HepG2 (cell line): Measurements from ENCODE around the gene STPG4. TPM values are rescaled to one million over a fixed set of nuclear protein-coding genes. Genes with fewer than 3 reads are reported as not detected.
A peak's percentile ranks its signal among the peaks of the same experiment; 100 is the strongest.

Source experiments
- ATAC-seq: fragments of 200-7000 bp; cut with Tn5 transposase; 3 replicates; pipeline ENCODE4 v1.9.1; 2020; ENCODE audit warnings: mild to moderate bottlenecking, moderate library complexity
- BruUV-seq: library from RNA; stranded (reverse); fragments of 400-500 nt; replicated peaks from 2 replicates; lab custom pipeline; 2021; lab: Mats Ljungman, UMichigan
- CTCF ChIA-PET: fragments of 300-600 bp; formaldehyde crosslinking; extraction: SDS; loops from one replicate; lab custom pipeline; 2021; ENCODE audit warnings: low total read pairs, inconsistent platforms, low intra/inter-chr PET ratio; lab: Yijun Ruan, JAX
- POLR2A ChIA-PET: fragments of 350-600 bp; sonication (Branson Sonifier 250); formaldehyde crosslinking; loops from one replicate; lab custom pipeline; 2020; ENCODE audit warnings: antibody characterized with exemption, inconsistent platforms; lab: Yijun Ruan, JAX
- DNase-seq: peaks from one replicate; pipeline ENCODE4 v3.0.0-alpha.2; 2015; ENCODE audit warnings: low spot score
- FAIRE-seq: peaks from 3 replicates; lab custom pipeline; 2011; peaks lifted over from hg19 to GRCh38; lab: Jason Lieb, UNC
- H2AFZ ChIP-seq: one replicate; pipeline ENCODE4 v1.6.1; 2011; ENCODE audit warnings: low read length, inconsistent platforms
- H3K27ac ChIP-seq: fragments of 300-600 bp; 3 replicates; pipeline ENCODE4 v1.8.0; 2011; ENCODE audit warnings: mixed run types, mild to moderate bottlenecking, mixed read lengths, low read length, inconsistent platforms; ENCODE audit not compliant: insufficient read depth; ENCODE audit errors: extremely low read length
- H3K27me3 ChIP-seq, 2 experiments: fragments of 200-600 bp in 1 of 2; 2 replicates in 1 of 2; 3 replicates in 1 of 2; pipeline versions ENCODE4 v1.6.0 to v1.8.0; 2011; ENCODE audit warnings: low read length in 2 of 2, mild to moderate bottlenecking in 2 of 2, moderate library complexity in 2 of 2, inconsistent platforms in 1 of 2; ENCODE audit not compliant: insufficient read depth in 2 of 2, control insufficient read depth in 1 of 2
- H3K36me3 ChIP-seq, 2 experiments: fragments of 200-600 bp in 1 of 2; replicated peaks in 1 of 2; 2 replicates in 1 of 2; 3 replicates in 1 of 2; pipeline versions ENCODE4 v1.5.1 to v1.8.0; 2011; ENCODE audit warnings: low read length in 2 of 2, inconsistent platforms in 1 of 2; ENCODE audit not compliant: insufficient read depth in 2 of 2, control insufficient read depth in 1 of 2
- H3K4me1 ChIP-seq: 2 replicates; pipeline ENCODE4 v1.5.1; 2012; ENCODE audit warnings: low read length, inconsistent platforms; ENCODE audit not compliant: insufficient read depth
- H3K4me2 ChIP-seq: 2 replicates; pipeline ENCODE4 v1.6.0; 2011; ENCODE audit warnings: low read depth, low read length, inconsistent platforms
- H3K4me3 ChIP-seq, 3 experiments: fragments of 200-600 bp in 1 of 3; sonication (generic), shearing (Covaris generic) in 1 of 3; replicated peaks in 1 of 3; 2 replicates each; pipeline ENCODE4 v1.5.1; 2011 to 2016; ENCODE audit warnings: low read length in 3 of 3, inconsistent platforms in 2 of 3, low read depth in 2 of 3, mild to moderate bottlenecking in 2 of 3, control low read depth in 1 of 3, mixed read lengths in 1 of 3; ENCODE audit not compliant: insufficient read depth in 1 of 3
- H3K79me2 ChIP-seq: one replicate; pipeline ENCODE4 v1.6.1; 2011; ENCODE audit warnings: low read length, inconsistent platforms; ENCODE audit not compliant: insufficient read depth
- H3K9ac ChIP-seq: 2 replicates; pipeline ENCODE4 v1.6.0; 2011; ENCODE audit warnings: mild to moderate bottlenecking, low read depth, low read length, inconsistent platforms; ENCODE audit not compliant: insufficient read depth
- H3K9me3 ChIP-seq: 2 replicates; pipeline ENCODE4 v1.5.1; 2012; ENCODE audit warnings: mild to moderate bottlenecking, low read length
- H4K20me1 ChIP-seq: 2 replicates; pipeline ENCODE4 v1.6.0; 2011; ENCODE audit warnings: inconsistent platforms, mild to moderate bottlenecking, low read length, moderate library complexity; ENCODE audit not compliant: insufficient read depth
- HNRNPK ChIP-seq: fragments of 200-400 bp; formaldehyde crosslinking; IDR thresholded peaks from 2 replicates; pipeline ENCODE4 v1.6.1; 2018; ENCODE audit warnings: low read length, low read depth, moderate library complexity, mild to moderate bottlenecking; ENCODE audit not compliant: poor library complexity, severe bottlenecking
- MYPOP ChIP-seq: sonication (generic); formaldehyde crosslinking; IDR thresholded peaks from 2 replicates; pipeline ENCODE4 v1.8.1; 2023; ENCODE audit warnings: mild to moderate bottlenecking, moderate library complexity, missing genetic modification reagents
- ZMAT3 ChIP-seq: sonication (generic); formaldehyde crosslinking; conservative IDR thresholded peaks from 2 replicates; pipeline ENCODE4 v1.7.0; 2021; ENCODE audit warnings: missing genetic modification reagents
- ZNF567 ChIP-seq: sonication (generic); formaldehyde crosslinking; IDR thresholded peaks from 2 replicates; pipeline ENCODE4 v1.8.1; 2023; ENCODE audit warnings: mild to moderate bottlenecking, missing genetic modification reagents, borderline replicate concordance
- ZNF580 ChIP-seq: IDR thresholded peaks from 2 replicates; pipeline ENCODE4 v1.6.1; 2016; ENCODE audit warnings: low read depth, borderline replicate concordance
- WGBS: methylation state at CpG from one replicate; pipeline ENCODE4 v1.1.6; 2017; ENCODE audit warnings: low lambda C conversion rate; 5-methylcytosine and 5-hydroxymethylcytosine counted together
- in situ Hi-C: cut with HindIII; loops from 2 replicates; pipeline ENCODE4 v1.10.0; 2017; ENCODE audit warnings: low pct_unique_long_range_greater_than_20kb; ENCODE audit not compliant: extremely low pct_ligation_motif_present
- intact Hi-C: fragments of 100-400 bp; cut with micrococcal nuclease; formaldehyde crosslinking; loops from one replicate; pipeline ENCODE4 v1.10.0; 2022; ENCODE audit not compliant: unreplicated experiment
- polyA plus RNA-seq, 8 experiments: library from polyadenylated mRNA; depleted of rRNA in 3 of 8; stranded (reverse) in 7 of 8; unstranded in 1 of 8; fragments of >200 nt; fragmentation: Illumina TruSeq in 4 of 8; extraction: Trizol in 4 of 8; gene quantifications; 2 replicates each; pipeline versions ENCODE4 v1.2.1 to v1.2.3, GENCODE V29; 2011 to 2016; ENCODE audit warnings: low read depth in 4 of 8, missing spikeins in 1 of 8, mixed read lengths in 1 of 8; ENCODE audit not compliant: insufficient read depth in 1 of 8
- total RNA-seq, 5 experiments: library from RNA; depleted of rRNA; stranded (reverse); fragments of >200 nt; fragmentation: Illumina TruSeq; extraction: Trizol; gene quantifications; 2 replicates each; pipeline ENCODE4 v1.2.3, GENCODE V29; 2016; ENCODE audit warnings: low read depth in 1 of 5
- TF ChIP-seq, protein P1 (sequence below): sonication (generic); formaldehyde crosslinking; IDR thresholded peaks from 2 replicates; pipeline ENCODE4 v1.9.0; 2021; ENCODE audit warnings: mild to moderate bottlenecking, missing genetic modification reagents

The STPG4 gene
- total and polyA plus RNA-seq, 2 of the 13 experiments (the other 11 are each of a cell fraction or from before 2014, with no cell fraction given), result 0.11 to 0.15 TPM

- TF ChIP-seq, protein P1, sequence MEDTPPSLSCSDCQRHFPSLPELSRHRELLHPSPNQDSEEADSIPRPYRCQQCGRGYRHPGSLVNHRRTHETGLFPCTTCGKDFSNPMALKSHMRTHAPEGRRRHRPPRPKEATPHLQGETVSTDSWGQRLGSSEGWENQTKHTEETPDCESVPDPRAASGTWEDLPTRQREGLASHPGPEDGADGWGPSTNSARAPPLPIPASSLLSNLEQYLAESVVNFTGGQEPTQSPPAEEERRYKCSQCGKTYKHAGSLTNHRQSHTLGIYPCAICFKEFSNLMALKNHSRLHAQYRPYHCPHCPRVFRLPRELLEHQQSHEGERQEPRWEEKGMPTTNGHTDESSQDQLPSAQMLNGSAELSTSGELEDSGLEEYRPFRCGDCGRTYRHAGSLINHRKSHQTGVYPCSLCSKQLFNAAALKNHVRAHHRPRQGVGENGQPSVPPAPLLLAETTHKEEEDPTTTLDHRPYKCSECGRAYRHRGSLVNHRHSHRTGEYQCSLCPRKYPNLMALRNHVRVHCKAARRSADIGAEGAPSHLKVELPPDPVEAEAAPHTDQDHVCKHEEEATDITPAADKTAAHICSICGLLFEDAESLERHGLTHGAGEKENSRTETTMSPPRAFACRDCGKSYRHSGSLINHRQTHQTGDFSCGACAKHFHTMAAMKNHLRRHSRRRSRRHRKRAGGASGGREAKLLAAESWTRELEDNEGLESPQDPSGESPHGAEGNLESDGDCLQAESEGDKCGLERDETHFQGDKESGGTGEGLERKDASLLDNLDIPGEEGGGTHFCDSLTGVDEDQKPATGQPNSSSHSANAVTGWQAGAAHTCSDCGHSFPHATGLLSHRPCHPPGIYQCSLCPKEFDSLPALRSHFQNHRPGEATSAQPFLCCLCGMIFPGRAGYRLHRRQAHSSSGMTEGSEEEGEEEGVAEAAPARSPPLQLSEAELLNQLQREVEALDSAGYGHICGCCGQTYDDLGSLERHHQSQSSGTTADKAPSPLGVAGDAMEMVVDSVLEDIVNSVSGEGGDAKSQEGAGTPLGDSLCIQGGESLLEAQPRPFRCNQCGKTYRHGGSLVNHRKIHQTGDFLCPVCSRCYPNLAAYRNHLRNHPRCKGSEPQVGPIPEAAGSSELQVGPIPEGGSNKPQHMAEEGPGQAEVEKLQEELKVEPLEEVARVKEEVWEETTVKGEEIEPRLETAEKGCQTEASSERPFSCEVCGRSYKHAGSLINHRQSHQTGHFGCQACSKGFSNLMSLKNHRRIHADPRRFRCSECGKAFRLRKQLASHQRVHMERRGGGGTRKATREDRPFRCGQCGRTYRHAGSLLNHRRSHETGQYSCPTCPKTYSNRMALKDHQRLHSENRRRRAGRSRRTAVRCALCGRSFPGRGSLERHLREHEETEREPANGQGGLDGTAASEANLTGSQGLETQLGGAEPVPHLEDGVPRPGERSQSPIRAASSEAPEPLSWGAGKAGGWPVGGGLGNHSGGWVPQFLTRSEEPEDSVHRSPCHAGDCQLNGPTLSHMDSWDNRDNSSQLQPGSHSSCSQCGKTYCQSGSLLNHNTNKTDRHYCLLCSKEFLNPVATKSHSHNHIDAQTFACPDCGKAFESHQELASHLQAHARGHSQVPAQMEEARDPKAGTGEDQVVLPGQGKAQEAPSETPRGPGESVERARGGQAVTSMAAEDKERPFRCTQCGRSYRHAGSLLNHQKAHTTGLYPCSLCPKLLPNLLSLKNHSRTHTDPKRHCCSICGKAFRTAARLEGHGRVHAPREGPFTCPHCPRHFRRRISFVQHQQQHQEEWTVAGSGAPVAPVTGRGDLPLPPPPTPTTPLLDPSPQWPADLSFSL, result no peak
- no peak for TF ChIP-seq MYPOP
Measured at GRCh38 chr2:47092465-47092864, 62.6 kb downstream of the STPG4 start (continued).

GRCh38 chr2:47091118-47091517 lies 64.0 kb downstream of the STPG4 start:
- no peak overlapping the region for H2AFZ ChIP-seq
- intact Hi-C loops, result no loop called here
- CTCF ChIA-PET, result no interaction called here
- no TSS peak for BruUV-seq
- no peaks in the 10 kb centered on the region for H3K9me3 ChIP-seq
- H3K4me2 ChIP-seq, result no peak overlapping the region
- H3K4me3 ChIP-seq, result no peak overlapping the region
- H3K36me3 ChIP-seq, result no peaks in the 10 kb centered on the region
- DNase-seq (no peak), ATAC-seq (no peak), FAIRE-seq (peak; percentile 52)
- H4K20me1 ChIP-seq, result no peaks in the 10 kb centered on the region
- peaks cover 25% of the 10 kb centered on the region for H3K4me1 ChIP-seq
- no peaks in the 10 kb centered on the region for H3K79me2 ChIP-seq
- in situ Hi-C loops, result no loop called here
- WGBS, result 85% methylated on average over 2 of the region's 2 CpGs
- POLR2A ChIA-PET, result interaction anchor here (1.0 kb wide), 1 partner anchor 21 kb away, joined by 3 read pairs; no protein-coding TSS in a partner anchor
- TF ChIP-seq ZNF580 (CRISPR knock-in tag), result no peak
- no peak for TF ChIP-seq ZNF567 (CRISPR knock-in tag)
- peak; percentile 92 for TF ChIP-seq HNRNPK
- no peak for TF ChIP-seq ZMAT3 (CRISPR knock-in tag)
- TF ChIP-seq, all 625 proteins: peak for 1
- H3K27me3 ChIP-seq, result no peaks in the 10 kb centered on the region; a peak in 1 of 5 replicates
- H3K9ac ChIP-seq, result no peak overlapping the region
- no peak overlapping the region for H3K27ac ChIP-seq
